ENCODE results near the gene CCR5. TPM values are rescaled to one million over a fixed set of nuclear protein-coding genes. Genes with fewer than 3 reads are reported as not detected.

The CCR5 gene
- polyA plus RNA-seq, 3 donors: 1.2 to 3.6 (median 3.1) TPM

- Histone ChIP-seq H3K4me1 (ENCODE audit: control insufficient read depth in 1 of 2, insufficient read depth in 2 of 2, low read length in 2 of 2) (peaks cover 71 to 99% of the 10 kb centered on the region in 2 donors), H3K4me3 (replicated peaks in 1 of 3; ENCODE audit: low read depth in 2 of 3, low read length in 3 of 3) (peak overlapping the region; percentile 54 to 92 (median 68)), H4K20me1 (ENCODE audit: insufficient read depth, low read length) (peaks cover 16% of the 10 kb centered on the region), H3K36me3 (replicated peaks in 1 of 2; ENCODE audit: control insufficient read depth in 1 of 2, insufficient read depth in 2 of 2, low read length in 2 of 2) (peaks cover 31 to 32% of the 10 kb centered on the region in 2 donors), H3K79me2 (ENCODE audit: insufficient read depth, low read length) (peaks cover 77% of the 10 kb centered on the region), H3K27me3 (ENCODE audit: control insufficient read depth in 2 of 2, insufficient read depth in 2 of 2, low read length in 2 of 2) (no peaks in the 10 kb centered on the region), H3K9ac (ENCODE audit: insufficient read depth, low read length, poor library complexity, severe bottlenecking) (peak overlapping the region; percentile 73), H3K9me3 (replicated peaks in 1 of 2; ENCODE audit: control insufficient read depth in 1 of 2, insufficient read depth in 1 of 2, low read length in 2 of 2) (no peaks in the 10 kb centered on the region), H3K27ac (ENCODE audit: low read depth in 1 of 2, low read length in 2 of 2) (peak overlapping the region in 1 of 2 donors; percentile 88), H2AFZ (ENCODE audit: insufficient read depth, low read depth, low read length, poor library complexity, severe bottlenecking) (no peak overlapping the region), H3K4me2 (replicated peaks; ENCODE audit: extremely low read depth, low read length, poor library complexity, severe bottlenecking) (peak overlapping the region; percentile 96)
- no peak for DNase-seq
- peak overlapping the region; percentile 85 to 99 for H3K4me3 Mint-ChIP-seq
- H3K4me1 Mint-ChIP-seq: peaks cover 96% of the 10 kb centered on the region
- peaks cover 0 to 3% (median 2%) of the 10 kb centered on the region in 3 donors for H3K27me3 Mint-ChIP-seq (ENCODE audit: low read depth in 3 of 3)
- no peaks in the 10 kb centered on the region for H3K9me3 Mint-ChIP-seq
- peaks cover 38% of the 10 kb centered on the region in 2 donors for H3K36me3 Mint-ChIP-seq
- TF ChIP-seq, protein P1, sequence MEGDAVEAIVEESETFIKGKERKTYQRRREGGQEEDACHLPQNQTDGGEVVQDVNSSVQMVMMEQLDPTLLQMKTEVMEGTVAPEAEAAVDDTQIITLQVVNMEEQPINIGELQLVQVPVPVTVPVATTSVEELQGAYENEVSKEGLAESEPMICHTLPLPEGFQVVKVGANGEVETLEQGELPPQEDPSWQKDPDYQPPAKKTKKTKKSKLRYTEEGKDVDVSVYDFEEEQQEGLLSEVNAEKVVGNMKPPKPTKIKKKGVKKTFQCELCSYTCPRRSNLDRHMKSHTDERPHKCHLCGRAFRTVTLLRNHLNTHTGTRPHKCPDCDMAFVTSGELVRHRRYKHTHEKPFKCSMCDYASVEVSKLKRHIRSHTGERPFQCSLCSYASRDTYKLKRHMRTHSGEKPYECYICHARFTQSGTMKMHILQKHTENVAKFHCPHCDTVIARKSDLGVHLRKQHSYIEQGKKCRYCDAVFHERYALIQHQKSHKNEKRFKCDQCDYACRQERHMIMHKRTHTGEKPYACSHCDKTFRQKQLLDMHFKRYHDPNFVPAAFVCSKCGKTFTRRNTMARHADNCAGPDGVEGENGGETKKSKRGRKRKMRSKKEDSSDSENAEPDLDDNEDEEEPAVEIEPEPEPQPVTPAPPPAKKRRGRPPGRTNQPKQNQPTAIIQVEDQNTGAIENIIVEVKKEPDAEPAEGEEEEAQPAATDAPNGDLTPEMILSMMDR (IDR thresholded peaks at IDR 0.05): no peak
- intact Hi-C loops (cut with micrococcal nuclease): loop anchor here in 1 of 2 donors (5.0 kb wide), 2 partner anchors 33 to 53 kb away; no protein-coding TSS in a partner anchor
- peak overlapping the region; percentile 61 to 96 (median 83) for H3K27ac Mint-ChIP-seq
These were observed 15.8 kb upstream of the CCR5 start for GRCh38 chr3:46354984-46355383.

DNA sequence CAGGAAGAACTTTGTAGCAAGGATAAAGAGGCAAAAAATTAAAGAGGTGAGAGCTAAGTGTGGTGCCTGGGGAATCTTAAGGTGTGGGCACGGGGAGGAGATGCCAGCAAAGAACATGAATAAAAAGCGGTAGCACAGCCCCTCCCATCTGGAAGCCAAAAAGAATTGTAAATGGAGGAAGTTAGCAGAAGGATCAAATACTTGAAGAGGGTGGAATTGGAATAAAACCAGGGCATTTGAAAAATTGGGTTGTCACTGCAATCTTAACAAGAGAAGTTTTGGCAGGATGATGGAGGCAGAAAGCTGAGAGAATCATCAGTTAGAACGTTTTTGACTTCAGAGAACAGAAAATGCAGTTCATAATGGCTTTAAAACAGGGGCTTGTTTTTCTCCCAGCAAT lies 14.5 kb upstream of the CCR5 start:
- Mint-ChIP-seq H3K36me3 (peaks cover 49 to 50% of the 10 kb centered on the region in 2 donors), H3K27ac (peak overlapping the region; percentile 63 to 96 (median 80)), H3K4me3 (peak overlapping the region; percentile 85 to 99), H3K9me3 (no peaks in the 10 kb centered on the region), H3K4me1 (peaks cover 96% of the 10 kb centered on the region), H3K27me3 (ENCODE audit: low read depth in 3 of 3) (peaks cover 0 to 3% (median 2%) of the 10 kb centered on the region in 3 donors)
- Histone ChIP-seq H3K9ac (ENCODE audit: insufficient read depth, low read length, poor library complexity, severe bottlenecking) (peak overlapping the region; percentile 73), H3K36me3 (replicated peaks in 1 of 2; ENCODE audit: control insufficient read depth in 1 of 2, insufficient read depth in 2 of 2, low read length in 2 of 2) (peaks cover 42 to 44% of the 10 kb centered on the region in 2 donors), H2AFZ (ENCODE audit: insufficient read depth, low read depth, low read length, poor library complexity, severe bottlenecking) (peak overlapping the region; percentile 15), H3K4me2 (replicated peaks; ENCODE audit: extremely low read depth, low read length, poor library complexity, severe bottlenecking) (peak overlapping the region; percentile 96), H3K27me3 (ENCODE audit: control insufficient read depth in 2 of 2, insufficient read depth in 2 of 2, low read length in 2 of 2) (no peaks in the 10 kb centered on the region), H3K4me1 (ENCODE audit: control insufficient read depth in 1 of 2, insufficient read depth in 2 of 2, low read length in 2 of 2) (peaks cover 71 to 99% of the 10 kb centered on the region in 2 donors), H4K20me1 (ENCODE audit: insufficient read depth, low read length) (peaks cover 16% of the 10 kb centered on the region), H3K4me3 (replicated peaks in 1 of 3; ENCODE audit: low read depth in 2 of 3, low read length in 3 of 3) (peak overlapping the region; percentile 54 to 92 (median 68)), H3K9me3 (replicated peaks in 1 of 2; ENCODE audit: control insufficient read depth in 1 of 2, insufficient read depth in 1 of 2, low read length in 2 of 2) (no peaks in the 10 kb centered on the region), H3K27ac (ENCODE audit: low read depth in 1 of 2, low read length in 2 of 2) (peak overlapping the region in 1 of 2 donors; percentile 88), H3K79me2 (ENCODE audit: insufficient read depth, low read length) (peaks cover 88% of the 10 kb centered on the region)
- intact Hi-C loops (cut with micrococcal nuclease): loop anchor here in 1 of 2 donors (5.0 kb wide), 1 partner anchor 34 kb away; no protein-coding TSS in a partner anchor
- WGBS (ENCODE audit: insufficient coverage): 50% methylated on average over 2 of the region's 3 CpGs
- DNase-seq: peak in 1 of 3 donors; percentile 34
- TF ChIP-seq, protein P1 (IDR thresholded peaks at IDR 0.05): no peak

Measured in CD14-positive monocyte (primary cell).